ENCODE data around the gene G0S2. TPM values are rescaled to one million over a fixed set of nuclear protein-coding genes. Genes with fewer than 3 reads are reported as not detected.
A peak's percentile ranks its signal among the peaks of the same experiment; 100 is the strongest.
"Not testable (repeated sequence)": the region's sequence is repeated elsewhere in the genome, so short reads cannot be mapped to it uniquely, and the experiment has no call there.

G0S2 gene
- total RNA-seq, 1 experiment from 2014 or later: 322 TPM

DNA sequence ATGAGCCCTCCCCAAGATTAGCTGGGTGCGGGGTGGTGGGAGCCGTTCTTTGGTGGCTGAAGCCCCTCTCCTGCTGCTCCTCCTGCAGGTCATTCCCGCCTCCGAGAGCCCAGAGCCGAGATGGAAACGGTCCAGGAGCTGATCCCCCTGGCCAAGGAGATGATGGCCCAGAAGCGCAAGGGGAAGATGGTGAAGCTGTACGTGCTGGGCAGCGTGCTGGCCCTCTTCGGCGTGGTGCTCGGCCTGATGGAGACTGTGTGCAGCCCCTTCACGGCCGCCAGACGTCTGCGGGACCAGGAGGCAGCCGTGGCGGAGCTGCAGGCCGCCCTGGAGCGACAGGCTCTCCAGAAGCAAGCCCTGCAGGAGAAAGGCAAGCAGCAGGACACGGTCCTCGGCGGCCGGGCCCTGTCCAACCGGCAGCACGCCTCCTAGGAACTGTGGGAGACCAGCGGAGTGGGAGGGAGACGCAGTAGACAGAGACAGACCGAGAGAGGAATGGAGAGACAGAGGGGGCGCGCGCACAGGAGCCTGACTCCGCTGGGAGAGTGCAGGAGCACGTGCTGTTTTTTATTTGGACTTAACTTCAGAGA is 448 bp downstream of the G0S2 start:
- peak; percentile 55 for DNase-seq (ENCODE audit: low read depth)

DNA sequence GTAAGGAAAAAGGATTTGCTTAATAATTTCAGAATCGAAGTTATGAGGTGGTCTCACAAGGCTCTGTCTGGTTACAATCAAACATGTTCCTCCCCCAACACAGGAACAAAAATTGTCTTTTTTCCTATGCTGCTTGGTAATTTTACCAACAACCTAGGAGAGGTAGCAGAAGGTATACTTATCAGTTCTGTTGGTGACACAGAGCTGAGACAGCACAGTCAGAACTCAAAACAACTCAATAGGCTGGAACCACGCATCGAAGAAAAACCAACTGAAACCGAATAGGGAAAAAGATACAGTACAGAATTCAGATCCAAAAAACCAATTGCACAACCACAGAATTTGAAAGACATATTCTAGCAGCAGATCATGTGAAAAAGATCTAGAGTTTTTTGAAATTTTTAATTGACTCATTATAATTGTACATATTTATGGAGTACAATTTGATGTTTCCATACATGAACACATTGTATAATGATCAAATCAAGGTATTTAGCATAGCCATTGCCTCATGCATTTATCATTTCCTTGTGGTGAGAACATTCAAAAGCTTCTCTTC is 3.8 kb downstream of the G0S2 start:
- no peak for DNase-seq (ENCODE audit: low read depth)

GRCh38 chr1:209685821-209686220 is 10.6 kb downstream of the G0S2 start:
- DNase-seq (ENCODE audit: low read depth): peak; percentile 33

- no peak for DNase-seq (ENCODE audit: low read depth)
These were observed 11.1 kb downstream of the G0S2 start for GRCh38 chr1:209686322-209686721.

- peak; percentile 92 for DNase-seq (ENCODE audit: low read depth)
These were observed 13.6 kb downstream of the G0S2 start for GRCh38 chr1:209688746-209689234.

GRCh38 chr1:209689477-209689876 is 14.3 kb downstream of the G0S2 start:
- peak; percentile 71 for DNase-seq (ENCODE audit: low read depth)

DNA sequence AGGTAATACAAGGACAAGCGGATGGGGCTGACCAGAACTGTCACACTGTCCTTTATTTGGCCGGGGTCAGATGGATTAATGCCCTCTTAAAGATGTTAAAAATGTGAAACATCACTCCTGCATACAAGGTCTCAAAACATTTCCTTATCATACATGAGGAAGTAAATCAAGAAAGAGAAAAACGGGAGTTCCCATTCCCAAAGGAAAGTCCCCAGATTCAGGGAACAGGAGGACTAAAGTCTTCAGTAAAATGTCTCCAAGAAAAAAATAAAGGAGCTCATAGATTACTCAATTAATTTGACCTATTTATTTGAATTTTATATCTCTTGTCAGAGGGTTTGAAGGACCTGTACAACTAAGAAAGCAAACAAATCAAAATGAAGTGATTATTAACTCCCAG is 16.0 kb downstream of the G0S2 start:
- no peak for DNase-seq (ENCODE audit: low read depth)

DNA sequence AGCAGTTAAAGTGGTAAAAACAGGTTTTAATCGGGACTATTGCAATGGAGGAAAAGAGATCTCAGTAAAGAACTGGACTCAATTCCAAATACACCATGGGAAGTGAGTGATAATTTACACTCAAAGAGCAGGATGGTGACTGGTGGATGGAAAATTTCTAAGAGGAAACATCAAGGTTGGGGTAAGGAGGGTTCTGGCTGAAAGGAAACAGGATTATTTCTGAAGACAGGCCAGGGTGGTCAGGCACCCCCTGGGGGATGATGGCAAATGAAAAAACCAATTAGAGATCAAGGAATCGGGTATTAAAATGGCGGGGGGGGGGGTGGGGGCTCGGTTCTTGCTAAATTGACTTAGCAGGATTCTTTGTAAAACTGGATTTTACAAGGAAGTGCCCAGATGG is 17.1 kb downstream of the G0S2 start:
- DNase-seq (ENCODE audit: low read depth): peak; percentile 32

DNA sequence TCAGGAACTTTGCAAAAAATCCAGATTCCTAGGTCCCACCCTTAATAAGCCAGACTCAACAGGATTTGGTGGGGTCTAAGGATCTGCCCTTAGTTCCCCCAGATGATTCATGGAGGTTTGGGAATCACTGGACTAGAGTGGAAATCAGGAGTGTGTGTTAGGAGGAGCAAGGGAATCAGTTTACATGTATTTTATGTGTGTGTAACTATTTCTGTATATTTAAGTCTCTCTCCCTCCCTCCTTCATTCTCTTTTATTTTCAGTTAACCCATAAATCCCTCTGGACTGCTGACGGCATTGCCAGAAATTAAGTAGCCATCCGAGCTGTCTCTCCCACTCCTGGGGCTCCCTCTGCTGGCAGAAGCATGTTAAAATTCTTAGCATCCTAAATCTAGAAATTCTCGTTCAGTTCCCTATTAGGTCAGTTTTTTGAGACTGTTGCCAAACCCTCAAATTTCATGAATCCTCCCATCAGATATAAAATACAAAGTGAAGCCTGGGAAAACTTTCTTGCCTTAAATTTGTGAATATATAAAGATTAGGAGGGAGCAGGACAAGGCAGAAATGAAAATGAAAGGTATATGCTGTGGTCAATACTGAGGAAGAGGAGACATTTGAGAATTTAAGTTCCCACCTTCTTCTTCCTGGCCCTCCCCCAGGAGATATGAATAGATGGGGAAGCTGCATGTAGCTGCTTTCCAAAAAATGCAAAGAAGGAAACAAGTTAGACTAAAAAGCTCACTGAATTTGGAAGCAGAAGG is 17.7 kb downstream of the G0S2 start:
- DNase-seq (ENCODE audit: low read depth): peak; percentile 89

GRCh38 chr1:209696673-209697072 is 21.5 kb downstream of the G0S2 start:
- DNase-seq (ENCODE audit: low read depth): no peak

DNA sequence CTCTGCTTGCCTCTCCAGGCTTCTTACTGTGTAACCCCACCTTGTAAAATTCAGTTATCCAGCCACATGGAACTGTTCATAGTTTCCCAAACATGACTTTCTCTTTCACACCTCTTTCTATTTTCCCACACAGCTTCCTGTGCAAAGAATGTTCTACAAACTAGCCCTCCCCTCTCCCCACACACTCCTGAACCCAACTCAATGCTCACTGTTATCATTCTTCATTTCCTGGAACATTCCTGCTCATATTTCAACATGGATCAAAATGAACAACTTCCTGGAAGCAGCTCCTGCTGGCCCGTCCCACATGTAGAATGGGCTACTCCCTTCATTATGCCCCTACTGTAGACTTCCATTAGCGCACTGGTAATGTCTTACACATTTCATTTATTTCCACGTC is 21.9 kb downstream of the G0S2 start:
- DNase-seq (ENCODE audit: low read depth): no peak

GRCh38 chr1:209700686-209701085 is 25.5 kb downstream of the G0S2 start:
- DNase-seq (ENCODE audit: low read depth): not testable (repeated sequence)

GRCh38 chr1:209702832-209703231 is 27.6 kb downstream of the G0S2 start:
- no peak for DNase-seq (ENCODE audit: low read depth)

DNA sequence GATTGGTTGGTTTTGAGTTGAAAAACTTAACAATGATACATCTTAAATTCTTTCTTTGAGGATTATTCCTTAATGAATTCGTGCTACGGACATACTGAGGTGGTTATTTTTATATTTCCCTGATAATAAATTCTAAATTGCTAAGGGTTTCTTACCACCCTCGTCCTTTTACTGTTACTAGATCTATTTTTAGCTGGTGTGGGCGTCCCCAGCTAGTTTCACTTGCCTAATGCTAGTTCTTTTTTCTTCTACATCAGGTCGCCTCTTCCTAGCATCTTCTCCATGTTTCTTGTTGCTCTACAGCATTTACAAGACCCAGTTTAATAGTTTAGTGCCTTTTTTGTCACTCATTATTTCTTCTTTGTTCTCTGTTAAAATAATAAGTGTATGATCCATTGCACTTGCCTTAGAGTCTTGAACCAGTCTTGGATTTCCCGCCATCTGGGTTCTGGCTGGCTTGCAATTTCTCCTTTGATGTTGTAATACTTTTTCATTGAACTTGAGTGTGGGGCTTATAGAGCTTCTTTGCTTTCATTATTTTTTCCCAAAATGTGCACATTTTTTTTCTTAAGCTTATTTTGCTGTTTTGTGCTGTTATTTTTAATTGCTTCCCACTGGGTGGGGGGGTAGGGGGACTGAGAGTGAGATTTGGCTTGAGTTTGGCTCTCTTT is 28.8 kb downstream of the G0S2 start:
- DNase-seq (ENCODE audit: low read depth): no peak

DNA sequence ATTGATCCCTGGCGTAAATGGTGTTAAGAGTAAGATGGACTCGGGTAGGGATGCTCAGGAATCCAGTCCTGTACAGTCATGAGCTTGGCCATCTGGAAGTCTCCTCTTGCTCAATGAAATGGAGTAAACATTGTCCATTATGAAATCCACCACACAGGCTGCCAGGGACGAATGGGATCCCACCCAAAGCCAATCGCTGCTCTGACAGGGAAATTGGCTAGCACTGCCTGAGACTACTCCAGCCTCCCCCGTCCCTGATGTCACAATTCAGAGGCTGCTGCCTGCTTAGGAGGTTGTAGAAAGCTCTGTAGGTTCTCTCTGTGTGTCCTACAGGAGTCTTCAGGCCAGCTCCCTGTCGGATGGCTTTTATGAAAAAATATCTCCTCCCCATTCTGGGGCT is 29.4 kb downstream of the G0S2 start, which contains the start of gene HSD11B1:
TSS of gene HSD11B1 (plus strand) at position 263 of the 400 bp plus-strand sequence. CDS start at position 360, 97 bp downstream.
- no peak for DNase-seq (ENCODE audit: low read depth)

- no peak for DNase-seq (ENCODE audit: low read depth)
These were observed 29.9 kb downstream of the G0S2 start for GRCh38 chr1:209705033-209705598.

- DNase-seq (ENCODE audit: low read depth): no peak
These were observed 31.4 kb downstream of the G0S2 start for GRCh38 chr1:209706622-209707021.

GRCh38 chr1:209707308-209707707 is 32.1 kb downstream of the G0S2 start:
- DNase-seq (ENCODE audit: low read depth): peak; percentile 56

- DNase-seq (ENCODE audit: low read depth): no peak
These were observed 33.1 kb downstream of the G0S2 start for GRCh38 chr1:209708297-209708696.

- DNase-seq (ENCODE audit: low read depth): peak; percentile 35
These were observed 34.9 kb downstream of the G0S2 start for GRCh38 chr1:209710093-209710492.

DNA sequence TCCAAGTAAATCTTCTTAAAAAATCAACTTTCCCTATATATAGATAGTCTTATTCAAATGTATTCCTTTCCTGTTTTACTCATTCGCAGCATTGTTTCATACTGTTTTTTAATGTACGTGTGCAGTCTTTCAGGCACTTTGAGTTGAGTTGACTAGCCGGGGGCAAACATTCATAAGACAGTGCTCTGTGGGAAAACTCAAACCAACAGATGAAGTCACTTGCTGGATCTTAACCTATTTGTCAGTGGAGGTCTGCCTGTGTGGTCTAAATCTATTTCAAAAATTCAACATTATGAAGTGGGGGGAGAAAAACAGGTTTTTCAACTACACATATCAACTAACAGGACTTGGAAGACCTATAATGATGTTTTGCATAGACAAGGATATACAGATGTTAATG is 35.6 kb downstream of the G0S2 start:
- peak; percentile 46 for DNase-seq (ENCODE audit: low read depth)

GRCh38 chr1:209714338-209714737 is 39.1 kb downstream of the G0S2 start:
- no peak for DNase-seq (ENCODE audit: low read depth)

Data from M059J (cell line).